AG04449 (cell line): Measurements from ENCODE around the gene HTR4.

Experiments used
- CTCF ChIA-PET: fragments of 350-600 bp; formaldehyde crosslinking; extraction: SDS; loops from one replicate; lab custom pipeline; 2021; ENCODE audit warnings: antibody characterized with exemption; lab: Yijun Ruan, JAX
- POLR2A ChIA-PET: fragments of 400-600, 350-600 bp; formaldehyde crosslinking; extraction: SDS; loops from one replicate; lab custom pipeline; 2020; ENCODE audit warnings: antibody characterized with exemption, inconsistent platforms; lab: Yijun Ruan, JAX
- DNase-seq: peaks from one replicate; pipeline ENCODE4 v3.0.0-alpha.2; 2010; ENCODE audit warnings: low read depth, low spot score
- H3K4me3 ChIP-seq: 2 replicates; pipeline ENCODE4 v1.5.1; 2011; ENCODE audit warnings: low read depth, mild to moderate bottlenecking, control low read depth, low read length
- CTCF ChIP-seq: IDR thresholded peaks from one replicate; pipeline ENCODE4 v1.5.1; 2011; ENCODE audit warnings: mild to moderate bottlenecking, moderate library complexity, low read length, control low read depth, inconsistent platforms; ENCODE audit not compliant: insufficient read depth; ENCODE audit errors: missing control alignments

HTR4 gene

DNA sequence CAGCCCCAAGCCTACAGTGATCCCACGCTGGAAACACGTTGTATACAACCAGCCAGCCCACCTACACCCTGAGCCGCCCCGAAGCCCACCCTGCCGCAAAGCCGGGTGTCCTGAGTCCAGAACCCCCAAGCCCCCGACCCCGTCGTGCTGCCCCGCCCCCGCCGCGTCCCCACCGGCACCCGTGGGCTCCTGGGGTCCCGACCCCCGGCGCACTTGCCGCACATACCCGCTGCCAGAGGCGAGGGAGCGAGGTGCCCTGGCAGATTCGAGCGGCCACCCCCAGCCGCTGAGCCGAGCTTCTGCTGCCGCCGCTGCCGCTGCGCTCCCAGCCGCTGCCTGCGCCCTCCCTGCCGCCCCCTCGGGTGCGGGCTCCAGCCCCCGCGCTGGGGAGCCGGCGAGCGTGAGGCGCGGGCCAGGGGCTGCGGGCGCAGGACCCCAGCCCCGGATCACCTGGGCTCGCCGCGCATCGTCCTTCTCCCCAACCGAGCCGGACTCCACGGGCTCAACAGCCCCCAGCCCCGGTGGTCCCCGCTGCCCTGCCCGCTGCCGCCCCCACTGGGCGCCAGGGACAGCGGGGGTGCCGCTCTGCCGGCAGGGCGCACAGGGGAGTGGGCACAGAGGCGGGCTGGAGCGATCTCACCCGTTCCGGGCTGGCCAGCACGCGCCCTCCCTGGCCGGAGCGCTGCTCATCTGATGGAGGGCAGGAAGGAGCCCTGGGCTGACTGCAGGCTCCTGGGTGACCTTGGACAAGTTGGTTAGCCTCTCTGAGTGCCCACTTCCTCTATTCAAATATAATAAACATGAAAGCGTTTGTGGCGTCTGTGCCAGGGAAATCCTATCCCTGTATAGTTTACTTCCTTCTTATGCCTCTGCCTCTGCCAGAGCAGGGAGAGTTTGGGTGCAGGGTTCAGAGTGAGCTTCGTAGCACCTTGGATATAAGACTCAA, at the start of gene HTR4:
Gene HTR4, minus strand, starts transcription at position 692 of the 946 bp plus-strand sequence. CDS start 17,513 bp downstream, outside the sequence.
- DNase-seq: no peak
- no peak within 1 kb of the TSS for H3K4me3 ChIP-seq
- ChIA-PET POLR2A (no interaction called here), CTCF (no interaction called here)
- no peak for TF ChIP-seq CTCF

DNA sequence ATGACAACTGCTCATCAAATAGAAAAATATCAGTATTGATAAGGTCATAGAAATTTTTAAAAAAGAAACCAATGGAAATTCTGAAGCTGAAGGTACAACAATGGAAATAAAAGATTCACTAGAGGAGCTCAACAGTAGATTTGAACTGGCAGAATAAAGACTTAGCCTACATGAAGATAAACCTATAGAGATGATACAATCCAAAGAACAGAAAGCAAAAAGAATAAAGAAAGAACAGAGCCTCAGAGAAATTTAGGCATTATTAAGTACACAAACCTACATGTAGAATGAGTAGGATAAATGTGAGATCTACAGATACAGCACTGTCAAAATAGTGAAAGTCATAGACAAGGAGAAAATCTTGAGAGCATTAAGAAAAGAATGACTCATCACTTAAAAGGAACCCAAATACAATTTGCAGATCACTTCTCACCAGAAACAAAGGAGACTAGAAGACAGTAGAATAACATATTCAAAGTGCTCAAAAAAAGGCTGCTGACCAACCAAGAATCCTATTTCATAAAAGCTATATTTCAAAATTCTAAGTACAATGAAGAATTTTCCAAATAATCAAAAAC, 47.8 kb upstream of the HTR4 start:
- DNase-seq: no peak
- ChIA-PET POLR2A (no interaction called here), CTCF (interaction anchor here (1.8 kb wide), 1 partner anchor 28 kb away, joined by 7 read pairs; no protein-coding TSS in a partner anchor)
- no peak overlapping the region for H3K4me3 ChIP-seq
- no peak for TF ChIP-seq CTCF

DNA sequence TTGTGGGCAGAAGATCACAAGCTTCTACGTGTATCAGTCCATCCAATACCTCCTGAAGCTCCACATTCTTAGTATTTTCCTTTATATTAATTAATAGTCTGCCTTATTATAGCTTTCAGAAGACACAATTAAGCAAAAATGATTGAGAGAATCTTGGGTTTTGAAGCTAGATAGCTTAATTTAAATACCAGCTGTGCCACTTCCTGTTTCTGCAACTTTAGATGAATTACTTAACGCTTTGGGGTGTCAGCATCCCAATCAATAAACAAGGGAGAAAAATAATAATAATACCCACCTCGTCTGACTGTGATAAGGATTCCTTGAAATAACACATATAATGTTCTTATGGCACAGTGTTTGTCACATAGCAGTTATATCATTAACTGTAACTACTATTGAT, 44.7 kb upstream of the HTR4 start:
- H3K4me3 ChIP-seq: no peak overlapping the region
- ChIA-PET CTCF (interaction anchor here (0.6 kb wide), 1 partner anchor 517 kb away, joined by 3 read pairs; no protein-coding TSS in a partner anchor), POLR2A (no interaction called here)
- DNase-seq: no peak
- TF ChIP-seq CTCF: no peak

GRCh38 chr5:148697809-148698196, 43.5 kb upstream of the HTR4 start:
- no peak overlapping the region for H3K4me3 ChIP-seq
- CTCF ChIA-PET: interaction anchor here (1.9 to 2.1 kb wide), 2 partner anchors 32 to 255 kb away, joined by 6 to 10 read pairs; no protein-coding TSS in a partner anchor
- POLR2A ChIA-PET: no interaction called here
- no peak for TF ChIP-seq CTCF
- DNase-seq: no peak

DNA sequence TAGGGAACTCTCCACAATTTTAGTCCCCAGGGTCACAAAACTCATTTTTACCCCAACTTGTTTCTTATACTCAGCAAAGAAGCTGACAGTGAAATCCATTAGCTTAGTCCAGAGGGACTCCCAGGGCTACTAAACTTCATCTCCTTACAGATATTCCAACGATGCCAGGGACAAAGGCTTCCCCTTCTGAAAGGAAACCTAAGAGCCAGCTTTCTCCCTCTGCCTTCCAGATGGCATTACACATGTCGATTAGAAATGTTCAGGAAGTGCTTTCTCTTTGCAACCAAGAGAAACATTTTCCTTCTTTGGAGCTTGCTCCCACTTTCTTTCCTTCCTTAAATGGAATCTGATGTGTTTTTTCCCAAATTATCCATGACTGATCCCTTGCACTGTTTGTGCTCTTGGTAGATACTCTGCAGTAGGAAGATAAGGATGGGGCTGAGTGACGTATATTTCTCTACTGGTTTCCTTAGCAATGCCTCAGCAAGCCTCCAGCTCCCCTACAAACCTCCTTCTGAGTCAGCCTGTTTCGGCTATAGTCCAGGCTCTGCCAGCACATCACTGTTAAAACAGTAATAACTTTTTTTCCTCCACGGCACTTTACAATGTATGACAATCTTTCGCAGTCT, 43.0 kb upstream of the HTR4 start:
- TF ChIP-seq CTCF: no peak
- ChIA-PET POLR2A (no interaction called here), CTCF (interaction anchor here (1.9 to 2.1 kb wide), 2 partner anchors 33 to 254 kb away, joined by 6 to 10 read pairs; no protein-coding TSS in a partner anchor)
- H3K4me3 ChIP-seq: no peak overlapping the region
- peak; percentile 31 for DNase-seq
